Measurements from ENCODE around the gene OR10G6. TPM values are rescaled to one million over a fixed set of nuclear protein-coding genes. Genes with fewer than 3 reads are reported as not detected.
A peak's percentile ranks its signal among the peaks of the same experiment; 100 is the strongest.

OR10G6 gene
- total RNA-seq, 1 donor: not detected

DNA sequence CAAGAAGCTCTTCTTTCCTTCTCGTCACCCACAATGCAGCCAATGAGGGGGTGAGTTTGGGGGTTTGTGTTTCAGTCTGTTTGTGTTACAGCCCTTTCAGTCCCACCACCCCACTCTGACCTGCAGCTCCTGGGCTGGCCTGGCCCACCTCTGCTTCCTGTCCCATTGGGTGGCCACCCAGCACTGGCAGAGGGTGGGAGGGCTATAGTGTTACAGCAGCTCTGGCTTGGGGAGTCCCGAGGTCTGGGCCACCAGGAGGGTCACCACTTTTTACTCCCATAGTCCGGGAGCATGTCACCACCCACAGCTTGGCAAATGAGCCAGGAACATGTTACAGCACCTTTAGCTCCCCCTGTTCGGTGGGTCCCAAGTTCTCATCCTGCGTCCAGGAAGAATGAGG, 15.7 kb downstream of the OR10G6 start:
- Histone ChIP-seq H3K9me3 (ENCODE audit: low read depth, low read length) (no peaks in the 10 kb centered on the region), H3K27me3 (ENCODE audit: insufficient read depth, low read length) (no peaks in the 10 kb centered on the region), H3K27ac (ENCODE audit: low read depth, low read length) (no peak overlapping the region), H3K4me1 (ENCODE audit: insufficient read depth, low read length) (no peaks in the 10 kb centered on the region), H4K20me1 (ENCODE audit: insufficient read depth, low read length) (no peaks in the 10 kb centered on the region), H3K36me3 (ENCODE audit: insufficient read depth, low read length) (no peaks in the 10 kb centered on the region), H3K79me2 (ENCODE audit: insufficient read depth, low read length) (no peaks in the 10 kb centered on the region), H2AFZ (ENCODE audit: low read length) (no peak overlapping the region), H3K4me3 (ENCODE audit: insufficient read depth, low read length) (no peak overlapping the region), H3K4me2 (ENCODE audit: insufficient read depth, low read length) (no peak overlapping the region)
- no peak for DNase-seq (ENCODE audit: insufficient read length, low spot score, missing footprints)
- no peak for TF ChIP-seq CTCF (IDR thresholded peaks at IDR 0.05; ENCODE audit: extremely low read depth, low read depth, low read length)

- Histone ChIP-seq H3K4me3 (ENCODE audit: insufficient read depth, low read length) (no peak within 1 kb of the TSS), H3K9me3 (ENCODE audit: low read depth, low read length) (no peaks in the 10 kb centered on the region), H2AFZ (ENCODE audit: low read length) (no peak within 1 kb of the TSS), H3K27ac (ENCODE audit: low read depth, low read length) (no peak within 1 kb of the TSS), H3K36me3 (ENCODE audit: insufficient read depth, low read length) (no peaks in the 10 kb centered on the region), H4K20me1 (ENCODE audit: insufficient read depth, low read length) (no peaks in the 10 kb centered on the region), H3K79me2 (ENCODE audit: insufficient read depth, low read length) (no peaks in the 10 kb centered on the region), H3K4me1 (ENCODE audit: insufficient read depth, low read length) (no peaks in the 10 kb centered on the region), H3K27me3 (ENCODE audit: insufficient read depth, low read length) (no peaks in the 10 kb centered on the region), H3K4me2 (ENCODE audit: insufficient read depth, low read length) (no peak within 1 kb of the TSS)
- no peak for TF ChIP-seq CTCF (IDR thresholded peaks at IDR 0.05; ENCODE audit: extremely low read depth, low read depth, low read length)
- DNase-seq (ENCODE audit: insufficient read length, low spot score, missing footprints): peak; percentile 19
These were observed 17.1 kb downstream of the OR10G6 start, which contains the start of gene OR10S1 for GRCh38 chr11:123977731-123978347. Gene OR10S1 (minus strand): TSS chr11:123977781. CDS start chr11:123977664, 117 bp downstream.

GRCh38 chr11:123976770-123977560, 18.0 kb downstream of the OR10G6 start:
- H3K27me3 ChIP-seq (ENCODE audit: insufficient read depth, low read length): no peaks in the 10 kb centered on the region
- no peaks in the 10 kb centered on the region for H3K4me1 ChIP-seq (ENCODE audit: insufficient read depth, low read length)
- no peaks in the 10 kb centered on the region for H4K20me1 ChIP-seq (ENCODE audit: insufficient read depth, low read length)

More at GRCh38 chr11:123976770-123977560, 18.0 kb downstream of the OR10G6 start:
- Histone ChIP-seq H3K4me3 (ENCODE audit: insufficient read depth, low read length) (no peak overlapping the region), H3K4me2 (ENCODE audit: insufficient read depth, low read length) (no peak overlapping the region), H3K36me3 (ENCODE audit: insufficient read depth, low read length) (no peaks in the 10 kb centered on the region), H3K9me3 (ENCODE audit: low read depth, low read length) (no peaks in the 10 kb centered on the region), H2AFZ (ENCODE audit: low read length) (no peak overlapping the region), H3K79me2 (ENCODE audit: insufficient read depth, low read length) (no peaks in the 10 kb centered on the region), H3K27ac (ENCODE audit: low read depth, low read length) (no peak overlapping the region)
- TF ChIP-seq CTCF (IDR thresholded peaks at IDR 0.05; ENCODE audit: extremely low read depth, low read depth, low read length): no peak
- DNase-seq (ENCODE audit: insufficient read length, low spot score, missing footprints): no peak
